Stimulated activated naive CD8-positive, alpha-beta T cell treated with anti-CD3 and anti-CD28 coated beads, Interleukin-15, amount 100 ng/mL, for 72 hours (primary cell): ENCODE data around the gene RCAN3.
"Not testable (repeated sequence)": the region's sequence is repeated elsewhere in the genome, so short reads cannot be mapped to it uniquely, and the experiment has no call there.

Experiments used
- ATAC-seq: fragments of 150-1000 bp; cut with Tn5 transposase; 2 replicates; pipeline ENCODE4 v1.10.0; 2021; ENCODE audit warnings: mild to moderate bottlenecking, moderate library complexity
- DNase-seq, 2 donors: peaks; one replicate each; pipeline ENCODE4 v3.0.0; 2021 to 2022
- H3K27ac Mint-ChIP-seq, 2 donors: one replicate each; pipeline ENCODE4 v1.8.0; 2022; ENCODE audit warnings: mild to moderate bottlenecking in 2 of 2, mixed read lengths in 2 of 2, moderate library complexity in 2 of 2
- H3K27me3 Mint-ChIP-seq: one replicate; pipeline ENCODE4 v1.8.0; 2022; ENCODE audit warnings: mixed read lengths
- H3K4me1 Mint-ChIP-seq: one replicate; pipeline ENCODE4 v1.8.0; 2022; ENCODE audit warnings: mild to moderate bottlenecking, mixed read lengths
- H3K4me3 Mint-ChIP-seq, 2 donors: one replicate each; pipeline ENCODE4 v1.8.0; 2022; ENCODE audit warnings: mild to moderate bottlenecking in 2 of 2, mixed read lengths in 2 of 2, moderate library complexity in 1 of 2
- H3K9me3 Mint-ChIP-seq, 2 donors: one replicate each; pipeline ENCODE4 v1.8.0; 2022; ENCODE audit warnings: mixed read lengths in 2 of 2

The RCAN3 gene

GRCh38 chr1:24547195-24547594, 44.6 kb downstream of the RCAN3 start:
- no peak overlapping the region for H3K4me3 Mint-ChIP-seq
- no peak for ATAC-seq
- H3K27me3 Mint-ChIP-seq: no peaks in the 10 kb centered on the region
- H3K9me3 Mint-ChIP-seq: no peaks in the 10 kb centered on the region
- DNase-seq: no peak
- no peak overlapping the region for H3K27ac Mint-ChIP-seq
- H3K4me1 Mint-ChIP-seq: peaks cover 23% of the 10 kb centered on the region

- no peaks in the 10 kb centered on the region for H3K9me3 Mint-ChIP-seq
- ATAC-seq (no peak), DNase-seq (no peak)
- H3K27me3 Mint-ChIP-seq: no peaks in the 10 kb centered on the region
- H3K4me1 Mint-ChIP-seq: peaks cover 20% of the 10 kb centered on the region
- no peak overlapping the region for H3K4me3 Mint-ChIP-seq
- no peak overlapping the region for H3K27ac Mint-ChIP-seq
These were observed 45.4 kb downstream of the RCAN3 start for GRCh38 chr1:24548070-24548469.

- DNase-seq, H3K4me3 Mint-ChIP-seq, H3K27ac Mint-ChIP-seq, H3K27me3 Mint-ChIP-seq, H3K9me3 Mint-ChIP-seq, ATAC-seq: not testable (repeated sequence)
- H3K4me1 Mint-ChIP-seq: peaks cover 19% of the 10 kb centered on the region
These were observed 46.6 kb downstream of the RCAN3 start for GRCh38 chr1:24549210-24549609.

- no peaks in the 10 kb centered on the region for H3K9me3 Mint-ChIP-seq
- peaks cover 9% of the 10 kb centered on the region for H3K4me1 Mint-ChIP-seq
- H3K27me3 Mint-ChIP-seq: peaks cover 19% of the 10 kb centered on the region
- no peak overlapping the region for H3K27ac Mint-ChIP-seq
- no peak for ATAC-seq
- H3K4me3 Mint-ChIP-seq: no peak overlapping the region
- no peak for DNase-seq
These were observed 48.8 kb downstream of the RCAN3 start for GRCh38 chr1:24551290-24551959.

- peaks cover 15% of the 10 kb centered on the region for H3K4me1 Mint-ChIP-seq
- no peak for DNase-seq
- H3K9me3 Mint-ChIP-seq: no peaks in the 10 kb centered on the region
- H3K27ac Mint-ChIP-seq: no peak overlapping the region
- ATAC-seq: no peak
- peaks cover 26% of the 10 kb centered on the region for H3K27me3 Mint-ChIP-seq
- no peak overlapping the region for H3K4me3 Mint-ChIP-seq
These were observed 49.4 kb downstream of the RCAN3 start for GRCh38 chr1:24551960-24552571.

- peaks cover 42% of the 10 kb centered on the region for H3K27me3 Mint-ChIP-seq
- no peak for ATAC-seq
These were observed 51.3 kb downstream of the RCAN3 start for GRCh38 chr1:24553931-24554330.

GRCh38 chr1:24554714-24555113, 52.1 kb downstream of the RCAN3 start:
- no peak overlapping the region for H3K27ac Mint-ChIP-seq
- peaks cover 42% of the 10 kb centered on the region for H3K27me3 Mint-ChIP-seq
- no peak overlapping the region for H3K4me3 Mint-ChIP-seq
- H3K4me1 Mint-ChIP-seq: peaks cover 36% of the 10 kb centered on the region
- ATAC-seq: no peak
- DNase-seq: no peak
- no peaks in the 10 kb centered on the region for H3K9me3 Mint-ChIP-seq

More at GRCh38 chr1:24553931-24554330, 51.3 kb downstream of the RCAN3 start:
- no peak for DNase-seq
- Mint-ChIP-seq H3K9me3 (no peaks in the 10 kb centered on the region), H3K27ac (no peak overlapping the region), H3K4me1 (peaks cover 31% of the 10 kb centered on the region), H3K4me3 (no peak overlapping the region)

- Mint-ChIP-seq H3K27me3 (peaks cover 42% of the 10 kb centered on the region), H3K27ac (no peak within 1 kb of the TSS), H3K4me3 (peak within 1 kb of the TSS; percentile 70 to 74), H3K9me3 (no peaks in the 10 kb centered on the region), H3K4me1 (peaks cover 36% of the 10 kb centered on the region)
- ATAC-seq: peak; percentile 78
- no peak for DNase-seq
These were observed 53.2 kb downstream of the RCAN3 start, which contains the start of gene NCMAP for GRCh38 chr1:24555591-24556413. Gene NCMAP, plus strand, starts transcription at chr1:24556087. Its CDS starts 39,344 bp downstream, at chr1:24595431.

- Mint-ChIP-seq H3K27ac (no peak overlapping the region), H3K4me3 (peak overlapping the region; percentile 70 to 74), H3K27me3 (peaks cover 42% of the 10 kb centered on the region), H3K9me3 (no peaks in the 10 kb centered on the region), H3K4me1 (peaks cover 36% of the 10 kb centered on the region)
- ATAC-seq (peak; percentile 8), DNase-seq (no peak)
These were observed 53.8 kb downstream of the RCAN3 start for GRCh38 chr1:24556414-24556795.

- Mint-ChIP-seq H3K27ac (no peak overlapping the region), H3K27me3 (peaks cover 42% of the 10 kb centered on the region), H3K9me3 (no peaks in the 10 kb centered on the region), H3K4me3 (no peak overlapping the region), H3K4me1 (peaks cover 40% of the 10 kb centered on the region)
- ATAC-seq: no peak
- no peak for DNase-seq
These were observed 54.6 kb downstream of the RCAN3 start for GRCh38 chr1:24557220-24557619.

GRCh38 chr1:24557711-24558131, 55.1 kb downstream of the RCAN3 start:
- peaks cover 45% of the 10 kb centered on the region for H3K4me1 Mint-ChIP-seq
- H3K27me3 Mint-ChIP-seq: peaks cover 42% of the 10 kb centered on the region
- DNase-seq (no peak), ATAC-seq (no peak)
- no peak overlapping the region for H3K27ac Mint-ChIP-seq
- peak overlapping the region in 1 of 2 donors; percentile 2 for H3K4me3 Mint-ChIP-seq
- no peaks in the 10 kb centered on the region for H3K9me3 Mint-ChIP-seq

- H3K27me3 Mint-ChIP-seq: peaks cover 42% of the 10 kb centered on the region
- ATAC-seq (no peak), DNase-seq (no peak)
- no peak overlapping the region for H3K27ac Mint-ChIP-seq
- H3K4me3 Mint-ChIP-seq: no peak overlapping the region
- H3K4me1 Mint-ChIP-seq: peaks cover 48% of the 10 kb centered on the region
- H3K9me3 Mint-ChIP-seq: no peaks in the 10 kb centered on the region
These were observed 55.8 kb downstream of the RCAN3 start for GRCh38 chr1:24558455-24558854.

GRCh38 chr1:24558902-24559791, 56.5 kb downstream of the RCAN3 start:
- Mint-ChIP-seq H3K9me3 (no peaks in the 10 kb centered on the region), H3K4me3 (no peak overlapping the region), H3K4me1 (peaks cover 48% of the 10 kb centered on the region), H3K27me3 (peaks cover 44% of the 10 kb centered on the region), H3K27ac (no peak overlapping the region)
- DNase-seq (no peak), ATAC-seq (no peak)

- Mint-ChIP-seq H3K27me3 (peaks cover 38% of the 10 kb centered on the region), H3K9me3 (no peaks in the 10 kb centered on the region), H3K4me3 (no peak overlapping the region), H3K4me1 (peaks cover 46% of the 10 kb centered on the region), H3K27ac (no peak overlapping the region)
- ATAC-seq (no peak), DNase-seq (no peak)
These were observed 57.7 kb downstream of the RCAN3 start for GRCh38 chr1:24560361-24560760.

- Mint-ChIP-seq H3K27me3 (peaks cover 19% of the 10 kb centered on the region), H3K27ac (no peak overlapping the region), H3K4me1 (peaks cover 37% of the 10 kb centered on the region), H3K9me3 (no peaks in the 10 kb centered on the region), H3K4me3 (no peak overlapping the region)
- DNase-seq (no peak), ATAC-seq (no peak)
These were observed 60.0 kb downstream of the RCAN3 start for GRCh38 chr1:24562625-24563024.
